A673 (cell line): Measurements from ENCODE around the gene CXCR5. TPM values are rescaled to one million over a fixed set of nuclear protein-coding genes. Genes with fewer than 3 reads are reported as not detected.

Experiments used
- BruUV-seq: library from RNA; stranded (reverse); fragments of 400-500 nt; replicated peaks from 2 replicates; lab custom pipeline; 2021; lab: Mats Ljungman, UMichigan
- CTCF ChIA-PET: fragments of 300-600 bp; sonication (Branson Sonifier 250); formaldehyde crosslinking; loops from one replicate; lab custom pipeline; 2022; ENCODE audit warnings: antibody characterized with exemption; lab: Charles Lee
- POLR2A ChIA-PET: fragments of 300-600 bp; sonication (Branson Sonifier 250); formaldehyde crosslinking; loops from one replicate; lab custom pipeline; 2022; ENCODE audit warnings: antibody characterized with exemption; ENCODE audit not compliant: low non-redundant PET; lab: Charles Lee
- DNase-seq: peaks from one replicate; pipeline ENCODE4 v3.0.0-alpha.2; 2015; ENCODE audit warnings: low spot score
- H3K27ac ChIP-seq: fragments of 200-600 bp; sonication (generic); 2 replicates; pipeline ENCODE4 v1.5.1; 2016; ENCODE audit warnings: mixed run types, low read depth, mild to moderate bottlenecking, mixed read lengths, antibody characterized with exemption, low read length; ENCODE audit not compliant: poor library complexity, severe bottlenecking
- H3K27me3 ChIP-seq: fragments of 200-600 bp; sonication (generic); replicated peaks from 2 replicates; pipeline ENCODE4 v1.6.1; 2017; ENCODE audit warnings: mixed run types, low read depth, mild to moderate bottlenecking, mixed read lengths, antibody characterized with exemption, low read length; ENCODE audit not compliant: insufficient read depth, poor library complexity
- H3K36me3 ChIP-seq: fragments of 200-600 bp; sonication (generic); 2 replicates; pipeline ENCODE4 v1.6.1; 2016; ENCODE audit warnings: mixed run types, mild to moderate bottlenecking, mixed read lengths, antibody characterized with exemption, low read length; ENCODE audit not compliant: insufficient read depth, poor library complexity, severe bottlenecking
- H3K4me1 ChIP-seq: fragments of 200-600 bp; sonication (generic); 2 replicates; pipeline ENCODE4 v1.6.1; 2017; ENCODE audit warnings: mixed run types, mild to moderate bottlenecking, mixed read lengths, antibody characterized with exemption, low read length; ENCODE audit not compliant: insufficient read depth, poor library complexity, severe bottlenecking
- H3K4me3 ChIP-seq: fragments of 200-600 bp; sonication (generic); 2 replicates; pipeline ENCODE4 v1.5.1; 2016; ENCODE audit warnings: low read depth, mixed run types, mild to moderate bottlenecking, mixed read lengths, low read length; ENCODE audit not compliant: poor library complexity, severe bottlenecking
- H3K9me3 ChIP-seq: fragments of 200-600 bp; sonication (generic); 2 replicates; pipeline ENCODE4 v1.6.1; 2016; ENCODE audit warnings: mixed run types, low read depth, mild to moderate bottlenecking, mixed read lengths, antibody characterized with exemption, low read length; ENCODE audit not compliant: poor library complexity, severe bottlenecking
- EZH2 ChIP-seq: fragments of 200-600 bp; sonication (generic); IDR thresholded peaks from 2 replicates; pipeline ENCODE4 v1.6.1; 2017; ENCODE audit warnings: borderline replicate concordance, low read depth, mild to moderate bottlenecking, mixed read lengths, antibody characterized with exemption, low read length; ENCODE audit not compliant: poor library complexity, severe bottlenecking
- intact Hi-C: fragments of 100-400 bp; cut with micrococcal nuclease; formaldehyde crosslinking; loops from one replicate; pipeline ENCODE4 v1.10.0; 2022; ENCODE audit not compliant: unreplicated experiment
- total RNA-seq: library from RNA; stranded (reverse); gene quantifications from 2 replicates; pipeline ENCODE4 v1.2.3, GENCODE V29; 2021
- TF ChIP-seq, protein P1 (sequence below): fragments of 300-800, 200-600 bp; sonication (generic); conservative IDR thresholded peaks from 2 replicates; pipeline ENCODE4 v1.5.1; 2017; ENCODE audit warnings: low read depth, mild to moderate bottlenecking, antibody characterized with exemption, low read length, moderate library complexity, mixed read lengths

Gene CXCR5
- total RNA-seq, 1 experiment from 2014 or later: not detected

GRCh38 chr11:118914178-118914918, 30.7 kb downstream of the CXCR5 start:
- intact Hi-C loops: no loop called here

DNA sequence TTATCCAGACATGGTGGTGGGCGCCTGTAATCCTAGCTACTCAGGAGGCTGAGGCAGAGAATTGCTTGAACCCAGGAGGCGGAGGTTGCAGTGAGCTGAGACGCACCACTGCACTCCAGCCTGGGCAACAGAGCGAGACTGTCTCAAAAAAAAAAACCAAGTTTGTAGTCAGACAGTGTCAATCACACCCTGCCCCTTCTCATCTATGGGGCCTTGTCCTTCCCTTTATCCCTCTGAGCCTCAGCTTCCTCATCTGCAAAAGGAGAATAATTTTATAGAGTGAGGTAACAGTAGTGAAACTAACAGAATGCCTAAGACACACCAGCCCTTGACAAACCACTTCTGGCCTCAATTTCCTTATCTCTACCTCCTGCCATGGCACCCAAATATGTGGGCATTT, 31.3 kb downstream of the CXCR5 start:
- no peak overlapping the region for H3K4me3 ChIP-seq
- H3K4me1 ChIP-seq: peaks cover 98% of the 10 kb centered on the region
- ChIA-PET POLR2A (no interaction called here), CTCF (no interaction called here)
- no peak for TF ChIP-seq EZH2
- no peak for DNase-seq
- no TSS peak for BruUV-seq
- no peaks in the 10 kb centered on the region for H3K27me3 ChIP-seq
- peak overlapping the region; percentile 88 for H3K27ac ChIP-seq
- intact Hi-C loops: no loop called here
- H3K36me3 ChIP-seq: no peaks in the 10 kb centered on the region
- no peaks in the 10 kb centered on the region for H3K9me3 ChIP-seq

More at GRCh38 chr11:118914178-118914918, 30.7 kb downstream of the CXCR5 start:
- Histone ChIP-seq H3K9me3 (no peaks in the 10 kb centered on the region), H3K36me3 (no peaks in the 10 kb centered on the region), H3K4me3 (no peak overlapping the region), H3K27ac (peak overlapping the region; percentile 88), H3K27me3 (no peaks in the 10 kb centered on the region), H3K4me1 (peaks cover 98% of the 10 kb centered on the region)
- ChIA-PET CTCF (interaction anchor here (0.8 to 1.5 kb wide), 2 partner anchors 13 to 15 kb away, joined by 3 to 4 read pairs; no protein-coding TSS in a partner anchor), POLR2A (no interaction called here)
- BruUV-seq: no TSS peak
- TF ChIP-seq, protein P1, sequence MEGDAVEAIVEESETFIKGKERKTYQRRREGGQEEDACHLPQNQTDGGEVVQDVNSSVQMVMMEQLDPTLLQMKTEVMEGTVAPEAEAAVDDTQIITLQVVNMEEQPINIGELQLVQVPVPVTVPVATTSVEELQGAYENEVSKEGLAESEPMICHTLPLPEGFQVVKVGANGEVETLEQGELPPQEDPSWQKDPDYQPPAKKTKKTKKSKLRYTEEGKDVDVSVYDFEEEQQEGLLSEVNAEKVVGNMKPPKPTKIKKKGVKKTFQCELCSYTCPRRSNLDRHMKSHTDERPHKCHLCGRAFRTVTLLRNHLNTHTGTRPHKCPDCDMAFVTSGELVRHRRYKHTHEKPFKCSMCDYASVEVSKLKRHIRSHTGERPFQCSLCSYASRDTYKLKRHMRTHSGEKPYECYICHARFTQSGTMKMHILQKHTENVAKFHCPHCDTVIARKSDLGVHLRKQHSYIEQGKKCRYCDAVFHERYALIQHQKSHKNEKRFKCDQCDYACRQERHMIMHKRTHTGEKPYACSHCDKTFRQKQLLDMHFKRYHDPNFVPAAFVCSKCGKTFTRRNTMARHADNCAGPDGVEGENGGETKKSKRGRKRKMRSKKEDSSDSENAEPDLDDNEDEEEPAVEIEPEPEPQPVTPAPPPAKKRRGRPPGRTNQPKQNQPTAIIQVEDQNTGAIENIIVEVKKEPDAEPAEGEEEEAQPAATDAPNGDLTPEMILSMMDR: no peak
- no peak for TF ChIP-seq EZH2
- peak; percentile 60 for DNase-seq

DNA sequence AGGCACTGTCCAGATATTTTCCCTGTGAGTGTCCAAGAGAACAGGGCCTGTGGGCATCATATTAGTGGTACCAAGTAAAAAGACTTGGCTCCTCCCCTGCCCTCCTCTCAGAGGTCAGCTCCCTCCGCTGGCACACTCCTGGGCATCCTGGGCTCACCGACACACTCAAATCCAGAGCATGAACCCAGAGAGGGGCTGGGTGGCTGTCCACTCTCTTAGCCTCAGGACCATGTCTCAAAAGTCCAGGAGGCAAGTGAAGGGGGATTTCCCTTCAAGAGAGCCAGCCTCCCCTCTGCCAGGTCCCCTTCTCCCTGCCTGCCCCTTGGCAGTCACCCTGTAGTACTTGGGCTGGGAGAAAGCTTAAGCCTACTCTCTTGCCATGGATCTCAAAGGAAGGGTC, 31.7 kb downstream of the CXCR5 start:
- no peaks in the 10 kb centered on the region for H3K27me3 ChIP-seq
- no peaks in the 10 kb centered on the region for H3K36me3 ChIP-seq
- TF ChIP-seq, protein P1: no peak
- TF ChIP-seq EZH2: no peak
- H3K4me3 ChIP-seq: no peak overlapping the region
- intact Hi-C loops: no loop called here
- CTCF ChIA-PET: no interaction called here
- peaks cover 98% of the 10 kb centered on the region for H3K4me1 ChIP-seq
- no peak for DNase-seq
- BruUV-seq: no TSS peak
- POLR2A ChIA-PET: no interaction called here
- H3K27ac ChIP-seq: peak overlapping the region; percentile 88
- H3K9me3 ChIP-seq: no peaks in the 10 kb centered on the region
